ENCODE measurements around the gene GDPD3. TPM values are rescaled to one million over a fixed set of nuclear protein-coding genes. Genes with fewer than 3 reads are reported as not detected.
A peak's percentile ranks its signal among the peaks of the same experiment; 100 is the strongest.

The GDPD3 gene
- total RNA-seq, 1 donor from 2014 or later = 7.7 TPM

- no peaks in the 10 kb centered on the region for H3K36me3 Mint-ChIP-seq (ENCODE audit: low read depth)
These were observed 52.3 kb downstream of the GDPD3 start for GRCh38 chr16:30060836-30061554.

GRCh38 chr16:30060346-30060745 is 53.0 kb downstream of the GDPD3 start:
- Mint-ChIP-seq H3K4me3 (peak overlapping the region; percentile 21), H3K27ac (ENCODE audit: unreplicated experiment) (no peak overlapping the region), H3K27me3 (ENCODE audit: low read depth) (no peaks in the 10 kb centered on the region), H3K9me3 (no peaks in the 10 kb centered on the region), H3K36me3 (ENCODE audit: low read depth) (no peaks in the 10 kb centered on the region), H3K4me1 (peaks cover 17% of the 10 kb centered on the region)
- DNase-seq (ENCODE audit: low read depth, low spot score) = no peak
- TF ChIP-seq CTCF (conservative IDR thresholded peaks at IDR 0.05) = no peak

More at GRCh38 chr16:30060836-30061554, 52.3 kb downstream of the GDPD3 start:
- Mint-ChIP-seq H3K4me3 (peak overlapping the region; percentile 21), H3K27ac (ENCODE audit: unreplicated experiment) (no peak overlapping the region), H3K9me3 (no peaks in the 10 kb centered on the region), H3K27me3 (ENCODE audit: low read depth) (no peaks in the 10 kb centered on the region), H3K4me1 (peaks cover 19% of the 10 kb centered on the region)
- no peak for DNase-seq (ENCODE audit: low read depth, low spot score)
- TF ChIP-seq CTCF (conservative IDR thresholded peaks at IDR 0.05) = no peak

- no peaks in the 10 kb centered on the region for H3K36me3 Mint-ChIP-seq (ENCODE audit: low read depth)
- peaks cover 2% of the 10 kb centered on the region for H3K27me3 Mint-ChIP-seq (ENCODE audit: low read depth)
- H3K27ac Mint-ChIP-seq (ENCODE audit: unreplicated experiment) = no peak overlapping the region
These were observed 58.3 kb downstream of the GDPD3 start for GRCh38 chr16:30054959-30055553.

More at GRCh38 chr16:30054959-30055553, 58.3 kb downstream of the GDPD3 start:
- Mint-ChIP-seq H3K4me1 (peaks cover 33% of the 10 kb centered on the region), H3K9me3 (no peaks in the 10 kb centered on the region), H3K4me3 (peak overlapping the region; percentile 92)
- DNase-seq (ENCODE audit: low read depth, low spot score) = no peak
- peak; percentile 55 for TF ChIP-seq CTCF (conservative IDR thresholded peaks at IDR 0.05)

Other genes with a start within 250 kb of the GDPD3 start
- 8.7 and 9.3 TPM in 2 replicates for gene SEZ6L2, start 214.0 kb downstream of the GDPD3 start, total RNA-seq
- gene ASPHD1, start 213.0 kb downstream of the GDPD3 start, total RNA-seq = 2.5 and 2.8 TPM in 2 replicates
- 24.3 and 25.2 TPM in 2 replicates for gene KCTD13, start 187.3 kb downstream of the GDPD3 start, total RNA-seq
- gene TMEM219, start 151.5 kb downstream of the GDPD3 start, total RNA-seq = 70.7 and 74.0 TPM in 2 replicates
- gene TAOK2, start 139.7 kb downstream of the GDPD3 start, total RNA-seq = 67.7 and 73.2 TPM in 2 replicates
- 31.8 and 34.8 TPM in 2 replicates for gene HIRIP3, start 117.9 kb downstream of the GDPD3 start, total RNA-seq
- gene INO80E, start 117.3 kb downstream of the GDPD3 start, total RNA-seq = 81.9 and 88.6 TPM in 2 replicates
- gene DOC2A, start 102.5 kb downstream of the GDPD3 start, total RNA-seq = 5.7 and 6.4 TPM in 2 replicates
- not detected in 2 replicates for gene C16orf92, start 90.3 kb downstream of the GDPD3 start, total RNA-seq
- gene TLCD3B, start 82.3 kb downstream of the GDPD3 start, total RNA-seq = 14.2 and 15.3 TPM in 2 replicates
- 640 and 669 TPM in 2 replicates for gene ALDOA, start 47.8 kb downstream of the GDPD3 start, total RNA-seq
- 141 and 144 TPM in 2 replicates for gene PPP4C, start 37.5 kb downstream of the GDPD3 start, total RNA-seq
- gene TBX6, start 21.6 kb downstream of the GDPD3 start, total RNA-seq = 0.79 and 1.2 TPM in 2 replicates
- 9.6 and 12.4 TPM in 2 replicates for gene YPEL3, start 17.3 kb downstream of the GDPD3 start, total RNA-seq
- 60.5 and 62.6 TPM in 2 replicates for gene MAPK3, start 9.7 kb upstream of the GDPD3 start, total RNA-seq
- gene CORO1A, start 70.1 kb upstream of the GDPD3 start, total RNA-seq = 25.2 and 25.8 TPM in 2 replicates
- gene BOLA2B, start 80.1 kb upstream of the GDPD3 start, total RNA-seq = 103 and 118 TPM in 2 replicates
- 45.0 and 69.1 TPM in 2 replicates for gene SLX1A, start 80.3 kb upstream of the GDPD3 start, total RNA-seq
- gene SULT1A3, start 85.7 kb upstream of the GDPD3 start, total RNA-seq = 23.9 and 26.4 TPM in 2 replicates
- gene NPIPB13, start 134.9 kb upstream of the GDPD3 start, total RNA-seq = 11.2 and 15.4 TPM in 2 replicates
- gene CD2BP2, start 241.8 kb upstream of the GDPD3 start, total RNA-seq = 74.8 and 85.2 TPM in 2 replicates

All from neural crest cell (in vitro differentiated cells).